Activated T-cell treated with anti-CD3 and anti-CD28 coated beads, Interleukin-2, amount 50 U/mL, for 24 hours (primary cell): Measurements from ENCODE around the gene OLFM1.
"Not testable (repeated sequence)": the region's sequence is repeated elsewhere in the genome, so short reads cannot be mapped to it uniquely, and the experiment has no call there.

ENCODE experiments used
- DNase-seq: peaks from one replicate; pipeline ENCODE4 v3.0.0-alpha.2; 2020
- H3K27ac Mint-ChIP-seq: 2 replicates; pipeline ENCODE4 v1.8.0; 2020; ENCODE audit warnings: mild to moderate bottlenecking, mixed read lengths
- H3K27me3 Mint-ChIP-seq: 2 replicates; pipeline ENCODE4 v1.8.0; 2020; ENCODE audit warnings: mixed read lengths
- H3K36me3 Mint-ChIP-seq: 2 replicates; pipeline ENCODE4 v1.8.0; 2020; ENCODE audit warnings: low read depth, mixed read lengths
- H3K4me1 Mint-ChIP-seq: 2 replicates; pipeline ENCODE4 v1.8.0; 2020; ENCODE audit warnings: low read depth, mixed read lengths
- H3K4me3 Mint-ChIP-seq: 2 replicates; pipeline ENCODE4 v1.8.0; 2020; ENCODE audit warnings: mild to moderate bottlenecking, moderate library complexity, mixed read lengths
- H3K9me3 Mint-ChIP-seq: 2 replicates; pipeline ENCODE4 v1.8.0; 2020; ENCODE audit warnings: mixed read lengths

Gene OLFM1

DNA sequence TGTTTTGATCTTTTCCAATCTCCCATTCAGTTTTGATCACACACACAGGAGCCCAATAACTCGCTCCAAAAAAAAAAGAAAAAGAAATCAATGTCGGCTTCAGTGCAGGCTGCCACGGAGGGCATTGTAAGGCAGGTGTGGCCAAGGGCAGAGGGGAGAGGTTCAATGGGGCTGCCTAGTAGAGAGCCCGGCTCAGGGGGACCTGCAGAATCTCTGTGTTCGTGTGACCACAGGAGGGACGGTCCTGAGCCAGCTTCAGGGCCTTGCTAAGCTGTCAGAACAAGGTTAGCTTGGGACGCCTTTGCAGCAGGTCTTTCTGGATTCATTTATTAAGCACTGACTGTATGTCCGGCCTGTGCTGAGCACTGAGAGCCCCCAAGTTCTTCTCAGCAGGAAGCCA is 22.2 kb downstream of the OLFM1 start:
- Mint-ChIP-seq H3K9me3 (no peaks in the 10 kb centered on the region), H3K36me3 (no peaks in the 10 kb centered on the region), H3K27ac (no peak overlapping the region), H3K4me3 (no peak overlapping the region), H3K27me3 (peaks cover 56% of the 10 kb centered on the region), H3K4me1 (peaks cover 5% of the 10 kb centered on the region)
- no peak for DNase-seq

DNA sequence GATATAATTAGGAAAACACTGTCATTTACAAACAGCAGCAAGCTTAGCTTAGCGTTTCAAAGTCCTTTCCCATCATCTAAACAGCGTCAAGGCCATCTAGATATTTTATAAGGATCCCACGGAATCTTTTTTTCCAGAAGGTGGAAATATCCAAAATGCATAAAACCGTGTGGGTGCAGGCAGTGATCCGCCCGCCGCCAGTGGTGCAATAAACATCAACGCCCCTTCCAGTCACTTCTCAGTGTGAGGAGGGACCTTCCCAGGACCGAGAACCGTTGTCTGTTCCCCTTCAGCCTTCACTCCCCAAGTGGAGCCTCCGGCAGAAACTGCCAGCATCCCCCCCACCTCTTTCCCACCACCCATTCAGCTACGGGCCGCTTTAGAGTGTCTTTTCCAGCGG is 22.9 kb downstream of the OLFM1 start:
- H3K4me3 Mint-ChIP-seq, result no peak overlapping the region
- DNase-seq, result no peak
- H3K4me1 Mint-ChIP-seq, result peaks cover 5% of the 10 kb centered on the region
- H3K36me3 Mint-ChIP-seq, result no peaks in the 10 kb centered on the region
- no peak overlapping the region for H3K27ac Mint-ChIP-seq
- H3K27me3 Mint-ChIP-seq, result peaks cover 50% of the 10 kb centered on the region
- no peaks in the 10 kb centered on the region for H3K9me3 Mint-ChIP-seq

GRCh38 chr9:135111600-135111999 is 24.1 kb downstream of the OLFM1 start:
- H3K9me3 Mint-ChIP-seq, DNase-seq, H3K36me3 Mint-ChIP-seq, H3K4me3 Mint-ChIP-seq, H3K4me1 Mint-ChIP-seq, H3K27ac Mint-ChIP-seq: not testable (repeated sequence)
- peaks cover 46% of the 10 kb centered on the region for H3K27me3 Mint-ChIP-seq

- Mint-ChIP-seq H3K36me3 (no peaks in the 10 kb centered on the region), H3K4me1 (no peaks in the 10 kb centered on the region), H3K27me3 (peaks cover 5% of the 10 kb centered on the region), H3K27ac (no peak overlapping the region), H3K4me3 (no peak overlapping the region), H3K9me3 (no peaks in the 10 kb centered on the region)
- DNase-seq, result no peak
Observed at GRCh38 chr9:135116371-135116770, 28.9 kb downstream of the OLFM1 start.

- no peak for DNase-seq
- H3K9me3 Mint-ChIP-seq, result no peaks in the 10 kb centered on the region
- no peak overlapping the region for H3K4me3 Mint-ChIP-seq
- peaks cover 1% of the 10 kb centered on the region for H3K27me3 Mint-ChIP-seq
- H3K4me1 Mint-ChIP-seq, result no peaks in the 10 kb centered on the region
- H3K27ac Mint-ChIP-seq, result no peak overlapping the region
- no peaks in the 10 kb centered on the region for H3K36me3 Mint-ChIP-seq
Observed at GRCh38 chr9:135116881-135117280, 29.4 kb downstream of the OLFM1 start.

DNA sequence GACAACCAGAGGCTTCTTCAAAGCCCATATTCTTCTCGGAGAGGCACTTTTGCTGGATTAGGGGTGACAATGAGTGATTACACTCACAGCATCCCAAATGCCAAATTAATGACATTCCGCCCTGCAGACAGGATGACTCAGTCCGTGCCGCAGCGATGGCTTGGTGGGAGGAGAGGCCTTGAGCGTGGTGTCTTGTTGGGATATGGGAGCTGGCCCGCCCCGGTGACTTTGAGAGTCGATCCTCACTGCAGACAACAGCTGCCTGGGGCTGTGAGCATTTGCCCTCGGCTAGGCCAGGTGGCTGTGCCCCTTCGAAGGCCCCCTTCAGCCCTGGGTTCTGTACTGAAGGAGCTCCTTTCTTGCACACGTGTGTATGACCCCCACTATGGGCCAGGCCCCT is 29.8 kb downstream of the OLFM1 start:
- no peak overlapping the region for H3K4me3 Mint-ChIP-seq
- H3K27me3 Mint-ChIP-seq, result no peaks in the 10 kb centered on the region
- no peak overlapping the region for H3K27ac Mint-ChIP-seq
- H3K36me3 Mint-ChIP-seq, result no peaks in the 10 kb centered on the region
- no peak for DNase-seq
- no peaks in the 10 kb centered on the region for H3K9me3 Mint-ChIP-seq
- no peaks in the 10 kb centered on the region for H3K4me1 Mint-ChIP-seq

DNA sequence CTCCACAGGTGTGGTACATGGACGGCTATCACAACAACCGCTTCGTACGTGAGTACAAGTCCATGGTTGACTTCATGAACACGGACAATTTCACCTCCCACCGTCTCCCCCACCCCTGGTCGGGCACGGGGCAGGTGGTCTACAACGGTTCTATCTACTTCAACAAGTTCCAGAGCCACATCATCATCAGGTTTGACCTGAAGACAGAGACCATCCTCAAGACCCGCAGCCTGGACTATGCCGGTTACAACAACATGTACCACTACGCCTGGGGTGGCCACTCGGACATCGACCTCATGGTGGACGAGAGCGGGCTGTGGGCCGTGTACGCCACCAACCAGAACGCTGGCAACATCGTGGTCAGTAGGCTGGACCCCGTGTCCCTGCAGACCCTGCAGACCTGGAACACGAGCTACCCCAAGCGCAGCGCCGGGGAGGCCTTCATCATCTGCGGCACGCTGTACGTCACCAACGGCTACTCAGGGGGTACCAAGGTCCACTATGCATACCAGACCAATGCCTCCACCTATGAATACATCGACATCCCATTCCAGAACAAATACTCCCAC is 32.1 kb downstream of the OLFM1 start:
- Mint-ChIP-seq H3K4me1 (no peaks in the 10 kb centered on the region), H3K4me3 (no peak overlapping the region), H3K9me3 (no peaks in the 10 kb centered on the region), H3K27me3 (no peaks in the 10 kb centered on the region), H3K36me3 (no peaks in the 10 kb centered on the region), H3K27ac (no peak overlapping the region)
- DNase-seq, result no peak

DNA sequence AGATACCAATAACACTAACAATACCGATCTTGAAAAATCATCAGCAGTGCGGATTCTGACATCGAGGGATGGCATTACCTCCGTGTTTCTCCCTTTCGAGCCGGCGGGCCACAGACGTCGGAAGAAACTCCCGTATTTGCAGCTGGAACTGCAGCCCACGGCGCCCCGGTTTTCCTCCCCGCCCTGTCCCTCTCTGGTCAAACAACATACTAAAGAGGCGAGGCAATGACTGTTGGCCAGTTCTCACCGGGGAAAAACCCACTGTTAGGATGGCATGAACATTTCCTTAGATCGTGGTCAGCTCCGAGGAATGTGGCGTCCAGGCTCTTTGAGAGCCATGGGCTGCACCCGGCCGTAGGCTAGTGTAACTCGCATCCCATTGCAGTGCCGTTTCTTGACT is 32.8 kb downstream of the OLFM1 start:
- no peaks in the 10 kb centered on the region for H3K27me3 Mint-ChIP-seq
- no peaks in the 10 kb centered on the region for H3K4me1 Mint-ChIP-seq
- no peak overlapping the region for H3K27ac Mint-ChIP-seq
- DNase-seq, result no peak
- no peaks in the 10 kb centered on the region for H3K9me3 Mint-ChIP-seq
- no peaks in the 10 kb centered on the region for H3K36me3 Mint-ChIP-seq
- no peak overlapping the region for H3K4me3 Mint-ChIP-seq

DNA sequence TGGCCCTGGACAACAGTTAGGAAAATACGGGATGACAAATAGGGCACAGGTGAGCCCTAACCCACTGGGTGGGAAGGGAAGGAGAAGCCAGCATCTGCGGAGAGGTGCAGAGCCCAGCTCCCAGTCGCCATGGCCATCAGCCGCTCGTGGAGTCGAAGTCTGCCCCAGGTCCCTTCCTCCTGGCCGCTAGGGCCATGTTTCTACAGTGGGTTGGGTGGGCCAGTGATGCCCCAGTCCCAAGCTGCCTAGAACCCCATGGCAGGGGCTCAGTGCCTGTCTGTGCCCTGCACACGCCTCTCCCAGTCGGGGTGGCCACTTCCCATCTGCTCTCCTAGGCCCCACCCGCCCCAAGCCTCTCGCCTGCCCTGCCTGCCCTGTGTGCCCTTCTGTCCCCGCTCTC is 34.8 kb downstream of the OLFM1 start:
- Mint-ChIP-seq H3K36me3 (no peaks in the 10 kb centered on the region), H3K27me3 (no peaks in the 10 kb centered on the region), H3K27ac (no peak overlapping the region)

GRCh38 chr9:135123126-135123772 is 35.8 kb downstream of the OLFM1 start:
- H3K27ac Mint-ChIP-seq, result no peak overlapping the region
- no peaks in the 10 kb centered on the region for H3K9me3 Mint-ChIP-seq
- no peak for DNase-seq
- peaks cover 4% of the 10 kb centered on the region for H3K27me3 Mint-ChIP-seq
- H3K36me3 Mint-ChIP-seq, result no peaks in the 10 kb centered on the region
- no peaks in the 10 kb centered on the region for H3K4me1 Mint-ChIP-seq
- H3K4me3 Mint-ChIP-seq, result no peak overlapping the region

More for the DNA sequence above, 34.8 kb downstream of the OLFM1 start:
- H3K4me3 Mint-ChIP-seq, result no peak overlapping the region
- DNase-seq, result no peak
- no peaks in the 10 kb centered on the region for H3K9me3 Mint-ChIP-seq
- H3K4me1 Mint-ChIP-seq, result no peaks in the 10 kb centered on the region

- Mint-ChIP-seq H3K4me1 (no peaks in the 10 kb centered on the region), H3K27me3 (peaks cover 4% of the 10 kb centered on the region), H3K36me3 (no peaks in the 10 kb centered on the region), H3K9me3 (no peaks in the 10 kb centered on the region), H3K4me3 (no peak overlapping the region), H3K27ac (no peak overlapping the region)
- no peak for DNase-seq
Observed at GRCh38 chr9:135123773-135124134, 36.3 kb downstream of the OLFM1 start.

DNA sequence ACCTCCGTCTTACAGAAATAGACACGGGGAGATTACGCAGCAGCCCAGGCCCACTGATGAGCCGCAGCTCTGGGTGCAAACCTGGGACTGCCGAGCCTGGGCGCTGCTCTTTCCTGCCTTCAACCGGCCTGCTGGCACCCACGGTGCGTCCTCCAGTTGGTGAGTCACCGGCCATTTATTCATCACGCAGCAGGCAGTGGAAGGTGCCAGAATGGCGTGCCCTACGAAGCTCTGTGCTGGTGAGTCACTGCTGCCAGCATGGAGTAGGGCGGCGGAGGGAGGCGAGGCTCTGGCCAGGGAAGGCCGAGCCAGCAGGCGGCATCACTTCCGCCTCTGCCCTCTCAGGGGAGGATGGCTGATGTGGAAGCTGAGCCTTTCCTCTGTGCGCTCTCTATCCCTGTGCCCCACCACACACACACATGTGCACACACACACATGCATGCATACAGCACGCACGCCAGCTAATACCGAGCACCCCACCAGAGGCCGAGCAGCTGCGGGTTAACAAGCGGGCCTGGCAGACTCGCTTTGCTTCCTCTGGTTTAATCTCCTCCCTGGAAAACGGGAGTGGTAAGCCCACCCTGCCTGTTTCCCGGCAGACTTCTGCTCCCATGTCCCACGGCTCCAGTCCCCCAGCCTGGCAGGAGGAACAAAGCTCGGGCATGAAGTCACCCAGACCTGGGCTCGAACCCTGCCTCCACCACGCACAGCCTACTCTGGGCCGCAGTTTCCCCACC is 39.2 kb downstream of the OLFM1 start:
- H3K4me1 Mint-ChIP-seq, result peaks cover 3% of the 10 kb centered on the region
- H3K36me3 Mint-ChIP-seq, result no peaks in the 10 kb centered on the region
- no peak overlapping the region for H3K27ac Mint-ChIP-seq
- peaks cover 2% of the 10 kb centered on the region for H3K9me3 Mint-ChIP-seq
- no peak for DNase-seq
- H3K27me3 Mint-ChIP-seq, result peaks cover 4% of the 10 kb centered on the region
- no peak overlapping the region for H3K4me3 Mint-ChIP-seq

DNA sequence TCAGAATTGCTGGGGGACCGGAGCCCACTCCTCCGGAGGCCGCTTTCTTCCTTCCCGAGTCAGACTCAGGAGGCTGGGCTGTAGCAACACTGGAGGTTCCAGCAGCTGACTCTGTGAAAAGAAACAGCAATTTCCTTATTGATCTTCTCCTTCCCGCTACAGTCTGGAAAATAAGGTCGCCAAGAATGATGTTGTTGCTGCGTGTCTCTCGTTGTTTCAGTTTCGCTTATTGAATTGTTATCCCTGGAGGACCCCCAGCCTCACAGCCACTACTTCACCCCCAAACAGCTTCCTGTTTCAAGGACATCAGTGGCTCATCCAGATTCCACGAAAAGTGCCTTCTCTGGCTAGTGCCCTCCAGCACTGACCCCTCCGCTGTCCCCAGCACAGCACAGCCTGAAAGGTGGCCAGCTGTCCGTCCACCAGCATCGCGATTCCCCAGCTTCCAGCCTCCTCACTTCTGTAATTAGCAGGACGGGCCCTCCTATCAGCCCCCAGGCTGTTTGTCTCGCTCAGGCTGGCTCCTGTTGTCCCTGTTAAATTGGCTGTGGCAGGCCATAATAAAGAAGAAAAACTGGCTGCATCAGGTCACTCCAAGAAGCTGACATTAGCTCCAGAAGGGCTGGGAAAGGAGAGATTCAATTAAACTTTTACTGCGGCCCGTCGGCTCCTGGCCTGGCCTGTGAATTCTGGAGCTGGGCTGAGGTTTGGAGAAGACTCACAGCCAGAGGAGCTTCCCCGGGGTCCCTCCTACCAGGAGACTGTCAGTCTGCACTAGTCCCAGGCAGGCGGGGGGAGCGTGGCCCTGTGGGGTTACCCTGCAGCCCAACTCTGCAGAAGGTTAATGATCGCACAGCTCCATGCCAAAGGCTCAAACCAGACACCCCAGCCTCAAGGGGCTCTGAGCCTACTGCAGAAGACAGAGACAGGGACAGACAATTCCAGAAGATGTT is 40.5 kb downstream of the OLFM1 start:
- no peak for DNase-seq
- peaks cover 3% of the 10 kb centered on the region for H3K4me1 Mint-ChIP-seq
- H3K4me3 Mint-ChIP-seq, result no peak overlapping the region
- H3K9me3 Mint-ChIP-seq, result peaks cover 2% of the 10 kb centered on the region
- H3K27me3 Mint-ChIP-seq, result peaks cover 9% of the 10 kb centered on the region
- no peak overlapping the region for H3K27ac Mint-ChIP-seq
- no peaks in the 10 kb centered on the region for H3K36me3 Mint-ChIP-seq

DNA sequence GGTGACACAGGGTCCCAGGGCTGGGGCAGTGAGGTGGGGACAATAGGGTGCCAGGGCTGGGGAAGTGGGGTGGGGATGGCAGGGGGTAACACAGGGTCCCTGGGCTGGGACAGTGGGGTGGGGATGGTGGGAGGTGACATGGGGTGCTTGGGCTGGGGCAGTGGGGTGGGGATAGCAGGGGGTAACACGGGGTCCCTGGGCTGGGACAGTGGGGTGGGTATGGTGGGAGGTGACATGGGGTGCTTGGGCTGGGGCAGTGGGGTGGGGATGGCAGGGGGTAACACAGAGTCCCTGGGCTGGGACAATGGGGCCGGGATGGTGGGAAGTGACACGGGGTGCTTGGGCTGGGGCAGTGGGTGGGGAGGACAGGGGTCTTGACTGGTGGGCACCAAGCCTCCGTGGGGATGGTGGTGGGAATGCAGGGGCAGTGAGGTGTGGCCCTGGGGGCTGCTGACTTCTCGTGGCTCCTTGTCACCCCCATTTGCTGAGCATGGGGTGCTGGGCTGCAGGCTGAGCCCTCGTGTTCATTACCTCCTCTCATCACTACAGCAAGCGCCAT is 41.7 kb downstream of the OLFM1 start:
- Mint-ChIP-seq H3K9me3 (peaks cover 2% of the 10 kb centered on the region), H3K4me3 (no peak overlapping the region), H3K4me1 (peaks cover 3% of the 10 kb centered on the region), H3K27me3 (peaks cover 14% of the 10 kb centered on the region), H3K27ac (no peak overlapping the region), H3K36me3 (no peaks in the 10 kb centered on the region)
- no peak for DNase-seq
